ENCODE measurements around the gene HOXC12.
A peak's percentile ranks its signal among the peaks of the same experiment; 100 is the strongest.

Gene HOXC12

DNA sequence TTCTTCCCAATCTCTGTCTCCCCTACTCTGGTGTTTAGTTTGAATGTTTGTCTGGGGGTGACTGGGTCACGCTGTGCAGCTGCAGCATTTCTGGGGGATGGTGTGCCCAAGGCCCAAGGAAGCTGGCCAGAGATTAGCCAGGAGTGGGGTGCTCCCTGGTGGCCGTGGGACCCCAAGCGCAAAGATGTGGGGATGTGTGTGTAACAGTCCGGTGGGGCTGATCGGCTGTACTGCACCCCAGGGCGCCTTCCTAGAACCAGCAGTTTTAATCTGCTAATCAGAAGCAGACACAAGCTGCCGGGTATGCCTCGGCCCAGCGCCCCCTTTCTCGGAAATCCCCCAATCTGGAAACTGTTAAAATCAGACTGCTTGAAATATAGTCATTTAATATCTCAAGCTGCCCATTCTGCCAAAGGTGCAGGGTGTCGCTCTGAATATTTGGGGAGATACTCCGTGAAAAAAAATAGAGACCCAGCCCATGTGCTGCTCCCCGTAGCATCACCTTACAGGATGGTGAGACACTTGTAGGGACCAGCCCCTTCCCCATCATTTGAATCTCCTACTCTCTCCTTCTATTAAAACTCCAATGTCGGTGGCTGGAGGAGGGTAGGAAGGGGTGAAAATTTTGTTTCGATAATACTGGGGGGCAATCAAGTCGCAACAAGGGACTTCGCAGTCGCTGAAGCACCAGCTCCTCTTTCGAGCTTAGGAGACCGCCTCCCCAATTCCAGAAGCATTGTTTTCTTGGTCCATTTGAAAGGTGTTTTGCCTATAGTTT is 49.5 kb downstream of the HOXC12 start:
- FAIRE-seq, result no peak
- no peak for DNase-seq (ENCODE audit: insufficient read length)
- TF ChIP-seq TAF1 (IDR thresholded peaks at IDR 0.05; ENCODE audit: borderline replicate concordance, low read depth, low read length) (no peak), POLR2A (IDR thresholded peaks at IDR 0.05; ENCODE audit: low read depth, low read length) (no peak), POLR2AphosphoS5 (IDR thresholded peaks at IDR 0.05; ENCODE audit: low read depth, low read length) (no peak)

DNA sequence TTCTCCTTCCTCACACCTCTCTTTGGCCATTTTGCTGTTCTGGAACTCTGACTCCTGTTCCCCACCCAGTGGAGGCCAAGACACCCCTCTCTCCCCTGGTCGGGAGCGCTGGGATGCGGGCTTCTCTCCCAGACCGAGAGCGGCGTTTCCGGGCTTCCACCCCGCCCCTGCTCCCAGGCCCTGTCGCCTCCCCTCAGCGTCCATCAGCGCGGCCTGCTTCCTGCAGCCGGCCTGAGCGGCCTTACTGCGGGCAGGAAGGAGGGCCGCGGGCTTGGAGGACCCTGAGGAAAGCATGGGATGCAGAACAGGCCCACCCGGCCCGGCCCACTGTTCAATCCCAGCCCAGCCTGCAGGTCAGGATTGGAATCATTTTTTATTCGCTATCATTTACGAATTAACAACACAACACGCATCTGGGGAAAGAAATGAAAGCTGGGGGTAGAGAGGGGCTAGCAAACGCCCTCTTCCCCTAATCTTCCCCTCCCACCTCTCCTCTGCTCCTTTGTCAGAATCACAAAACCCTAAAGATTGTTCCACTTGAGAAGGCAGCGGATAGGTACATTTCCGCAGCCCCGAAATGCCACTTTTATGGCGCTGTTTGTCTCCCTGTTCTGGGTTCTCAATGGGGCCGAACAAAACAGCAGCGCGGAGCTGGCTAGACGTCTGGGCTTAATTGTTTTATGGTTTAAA is 50.3 kb downstream of the HOXC12 start:
- FAIRE-seq, result no peak

DNA sequence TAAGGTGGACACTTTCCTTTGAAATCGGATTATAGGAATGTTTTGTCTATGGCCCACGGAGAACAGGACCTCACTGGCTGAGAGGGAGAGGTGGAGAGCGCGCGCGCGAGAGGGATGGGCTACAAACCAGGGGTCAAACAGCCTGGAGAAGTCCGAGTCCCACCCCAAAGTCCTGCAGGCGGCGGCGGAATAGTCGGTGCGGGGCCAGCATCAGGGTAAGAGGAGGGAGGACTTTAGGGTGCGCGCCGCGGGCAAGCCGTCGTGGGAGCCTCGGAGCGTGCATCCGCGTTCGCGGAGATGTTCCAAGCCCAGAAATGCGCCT is 50.8 kb downstream of the HOXC12 start:
- TF ChIP-seq TAF1 (IDR thresholded peaks at IDR 0.05; ENCODE audit: borderline replicate concordance, low read depth, low read length) (no peak), POLR2AphosphoS5 (IDR thresholded peaks at IDR 0.05; ENCODE audit: low read depth, low read length) (no peak)
- FAIRE-seq (no peak), DNase-seq (ENCODE audit: insufficient read length) (no peak)

More for the DNA sequence above, 50.3 kb downstream of the HOXC12 start:
- no peak for DNase-seq (ENCODE audit: insufficient read length)
- no peak for TF ChIP-seq TAF1 (IDR thresholded peaks at IDR 0.05; ENCODE audit: borderline replicate concordance, low read depth, low read length)
- no peak for TF ChIP-seq POLR2A (IDR thresholded peaks at IDR 0.05; ENCODE audit: low read depth, low read length)
- TF ChIP-seq POLR2AphosphoS5 (IDR thresholded peaks at IDR 0.05; ENCODE audit: low read depth, low read length), result no peak

DNA sequence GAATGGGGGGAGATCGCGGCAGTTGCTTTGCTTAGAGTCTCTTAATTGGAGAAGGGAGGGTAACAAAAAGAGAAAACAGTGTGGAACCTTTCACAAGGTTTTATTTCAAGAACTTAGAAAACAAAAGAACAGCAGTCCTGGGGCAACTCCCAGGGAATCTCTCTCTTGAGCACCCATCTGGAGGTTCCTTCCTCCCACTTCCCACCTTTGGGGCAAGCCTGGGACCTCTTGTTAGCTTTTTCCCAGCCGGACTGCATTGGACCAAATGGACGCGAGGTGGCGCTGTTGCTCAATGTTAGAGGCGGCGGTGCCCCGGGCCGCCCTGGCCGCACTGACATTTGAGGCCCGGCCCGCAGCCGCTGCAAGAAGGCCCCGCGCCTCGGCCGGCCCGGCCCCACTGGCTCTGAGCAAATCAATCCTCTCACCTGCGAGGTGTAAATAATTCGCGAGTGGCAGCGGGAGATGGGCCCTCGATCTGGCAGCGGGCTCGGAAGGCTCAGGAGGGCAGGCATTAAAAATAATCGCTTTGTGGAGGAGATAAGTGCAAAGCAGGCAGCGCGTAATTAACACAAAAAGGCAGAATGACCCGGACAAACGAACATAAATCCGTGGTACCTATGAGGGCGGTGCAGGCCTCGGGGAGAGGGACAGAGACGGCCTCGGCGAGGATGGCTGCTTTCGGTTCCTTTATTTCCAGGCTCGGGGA is 51.3 kb downstream of the HOXC12 start:
- peak; percentile 78 for DNase-seq (ENCODE audit: insufficient read length)
- TF ChIP-seq TAF1 (IDR thresholded peaks at IDR 0.05; ENCODE audit: borderline replicate concordance, low read depth, low read length) (no peak), POLR2AphosphoS5 (IDR thresholded peaks at IDR 0.05; ENCODE audit: low read depth, low read length) (no peak), POLR2A (IDR thresholded peaks at IDR 0.05; ENCODE audit: low read depth, low read length) (no peak)
- peak; percentile 83 for FAIRE-seq

DNA sequence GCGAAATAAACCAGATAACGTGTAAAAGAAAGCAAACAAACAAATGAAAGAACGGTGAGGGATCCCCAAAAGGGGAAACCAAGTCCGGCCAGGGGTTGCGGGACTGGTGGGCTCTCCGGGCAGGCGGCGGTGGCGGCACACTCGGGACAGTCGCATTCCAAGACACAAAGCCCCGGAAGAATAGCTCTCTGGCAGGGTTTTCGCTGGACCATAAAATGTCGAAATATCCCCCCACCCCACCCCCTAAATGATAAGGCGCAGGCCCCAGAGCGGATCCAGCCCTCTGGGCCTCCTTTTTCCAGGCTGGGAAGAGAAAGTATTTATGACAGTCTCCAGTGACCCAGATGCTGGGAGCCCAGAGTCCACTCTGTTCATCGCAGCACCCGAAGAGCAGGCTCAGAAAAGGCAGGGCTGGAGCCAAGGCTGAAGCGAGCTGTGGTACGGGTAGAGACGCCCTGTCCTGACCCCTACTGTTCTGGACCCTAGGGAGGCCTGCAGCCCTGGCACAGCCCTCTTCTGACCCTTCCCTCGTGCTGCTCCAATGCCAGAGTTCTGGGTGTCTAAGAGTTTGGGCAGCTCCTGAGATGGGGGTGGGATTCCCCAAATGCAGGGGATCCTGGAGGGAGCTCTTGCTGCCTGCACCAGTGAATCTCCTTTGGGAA is 52.0 kb downstream of the HOXC12 start:
- FAIRE-seq (no peak), DNase-seq (ENCODE audit: insufficient read length) (no peak)
- TF ChIP-seq POLR2AphosphoS5 (IDR thresholded peaks at IDR 0.05; ENCODE audit: low read depth, low read length) (no peak), POLR2A (IDR thresholded peaks at IDR 0.05; ENCODE audit: low read depth, low read length) (no peak), TAF1 (IDR thresholded peaks at IDR 0.05; ENCODE audit: borderline replicate concordance, low read depth, low read length) (no peak)

DNA sequence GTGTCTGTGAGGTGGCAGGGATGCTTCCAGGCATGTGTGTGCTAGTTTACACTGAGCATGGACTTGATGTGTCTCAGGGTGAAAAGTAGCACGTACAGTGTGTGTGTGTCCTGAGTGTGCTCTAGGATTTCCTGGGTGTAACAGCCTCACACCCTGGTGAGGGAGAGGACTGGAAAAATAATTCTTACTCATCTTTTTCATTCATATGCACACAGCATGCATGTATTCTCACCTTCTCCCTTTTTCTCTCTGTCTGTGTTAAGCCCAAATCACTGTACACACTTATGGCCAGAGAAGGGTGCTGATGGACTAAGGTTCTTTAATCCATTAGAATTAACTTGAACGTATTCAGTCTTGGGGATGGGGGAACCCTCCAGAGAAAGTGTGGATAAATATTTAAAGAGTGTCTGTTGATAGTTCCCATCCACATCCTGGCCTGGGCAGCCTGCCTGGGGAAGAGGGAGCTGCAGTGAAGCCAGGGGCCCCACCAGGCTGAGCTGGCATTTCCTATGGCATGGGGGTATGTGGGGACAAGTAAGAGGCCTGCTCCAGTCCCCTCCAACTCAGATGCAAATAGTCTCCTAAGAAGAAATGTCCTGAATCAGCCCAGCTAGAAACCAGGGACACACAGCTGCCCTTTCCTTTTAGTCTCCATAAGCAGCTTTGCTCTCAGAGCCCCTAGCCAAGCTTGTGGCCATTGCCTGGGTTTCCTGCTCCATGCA is 53.0 kb downstream of the HOXC12 start:
- DNase-seq (ENCODE audit: insufficient read length), result no peak
- no peak for FAIRE-seq
- TF ChIP-seq POLR2A (IDR thresholded peaks at IDR 0.05; ENCODE audit: low read depth, low read length) (no peak), POLR2AphosphoS5 (IDR thresholded peaks at IDR 0.05; ENCODE audit: low read depth, low read length) (no peak), TAF1 (IDR thresholded peaks at IDR 0.05; ENCODE audit: borderline replicate concordance, low read depth, low read length) (no peak)

DNA sequence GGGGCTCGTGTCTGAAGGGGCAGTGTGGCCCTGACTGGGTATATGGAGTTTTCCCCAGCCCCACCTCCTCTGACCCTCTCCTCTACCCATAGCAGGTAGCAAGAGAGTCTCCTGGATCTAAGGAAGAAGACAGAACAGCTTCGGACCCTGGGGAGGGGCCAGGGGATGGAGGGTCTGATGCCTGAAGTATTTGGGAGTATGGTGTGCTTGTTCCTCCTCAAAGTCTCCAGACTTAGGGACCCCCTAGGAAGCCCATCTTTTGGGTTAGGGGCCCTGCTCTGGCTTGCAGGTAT is 53.5 kb downstream of the HOXC12 start:
- FAIRE-seq (no peak), DNase-seq (ENCODE audit: insufficient read length) (no peak)
- TF ChIP-seq POLR2AphosphoS5 (IDR thresholded peaks at IDR 0.05; ENCODE audit: low read depth, low read length) (no peak), TAF1 (IDR thresholded peaks at IDR 0.05; ENCODE audit: borderline replicate concordance, low read depth, low read length) (no peak), POLR2A (IDR thresholded peaks at IDR 0.05; ENCODE audit: low read depth, low read length) (no peak)

Data from GM12892 (cell line).